GM12892 (cell line): Measurements from ENCODE around the gene TSPEAR.

ENCODE experiments used
- POLR2A ChIP-seq: IDR thresholded peaks from 2 replicates; pipeline ENCODE4 v1.6.1; 2011; ENCODE audit warnings: low read depth, low read length, control low read depth
- POLR2AphosphoS5 ChIP-seq: IDR thresholded peaks from 2 replicates; pipeline ENCODE4 v1.6.1; 2011; ENCODE audit warnings: low read depth, low read length, control low read depth
- TAF1 ChIP-seq: IDR thresholded peaks from 2 replicates; pipeline ENCODE4 v1.6.1; 2011; ENCODE audit warnings: low read depth, mild to moderate bottlenecking, control low read depth, low read length, borderline replicate concordance

DNA sequence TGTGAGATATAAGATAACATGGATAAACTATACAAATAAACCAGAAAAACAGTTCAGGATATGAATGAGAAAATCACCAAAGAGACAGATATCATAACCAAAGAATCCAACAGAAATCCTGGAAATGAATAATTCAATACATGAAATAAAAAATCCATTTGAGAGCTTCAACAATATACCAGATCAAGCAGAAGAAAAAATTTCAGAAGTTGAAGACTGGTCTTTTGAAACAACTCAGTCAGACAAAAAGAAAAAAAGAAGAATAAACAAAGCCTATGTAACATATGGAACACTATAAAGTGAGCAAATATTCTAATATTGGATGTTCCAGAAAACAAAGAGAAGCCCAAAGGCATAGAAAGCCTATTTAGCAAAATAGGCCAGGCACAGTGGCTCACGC is 39.5 kb downstream of the TSPEAR start:
- no peak for TF ChIP-seq TAF1
- no peak for TF ChIP-seq POLR2AphosphoS5
- TF ChIP-seq POLR2A, result no peak
